Colonic mucosa (tissue), 4 donors: ENCODE data around the gene EXOSC5. TPM values are rescaled to one million over a fixed set of nuclear protein-coding genes. Genes with fewer than 3 reads are reported as not detected.
A peak's percentile ranks its signal among the peaks of the same experiment; 100 is the strongest.
"Not testable (repeated sequence)": the region's sequence is repeated elsewhere in the genome, so short reads cannot be mapped to it uniquely, and the experiment has no call there.

Source experiments
- DNase-seq: peaks from one replicate; pipeline ENCODE4 v3.0.0-alpha.2; 2020
- H3K27ac ChIP-seq: fragments of 200-600 bp; one replicate; pipeline ENCODE4 v1.8.0; 2021
- H3K27me3 ChIP-seq: fragments of 200-600 bp; one replicate; pipeline ENCODE4 v1.8.0; 2021
- H3K36me3 ChIP-seq: fragments of 200-600 bp; one replicate; pipeline ENCODE4 v1.8.0; 2021
- H3K4me1 ChIP-seq: fragments of 200-600 bp; one replicate; pipeline ENCODE4 v1.8.0; 2021; ENCODE audit warnings: mild to moderate bottlenecking
- H3K4me3 ChIP-seq: fragments of 200-600 bp; one replicate; pipeline ENCODE4 v1.8.0; 2021
- H3K9ac ChIP-seq, 2 donors: one replicate each; pipeline ENCODE4 v1.7.0; 2013; ENCODE audit warnings: control low read depth in 2 of 2, low read depth in 2 of 2, low read length in 2 of 2
- H3K9me3 ChIP-seq: fragments of 200-600 bp; one replicate; pipeline ENCODE4 v1.8.0; 2021
- intact Hi-C: fragments of 100-400 bp; cut with DNase I; formaldehyde crosslinking; loops from one replicate; pipeline ENCODE4 v1.14.1; 2022
- total RNA-seq, 2 donors: library from RNA; stranded (reverse); fragmentation: NEBNext Ultra II Directional in 1 of 2; extraction: Animal tissue kit (Norgen Biotek cat#: 25700) in 1 of 2; gene quantifications; one replicate each; pipeline ENCODE4 v1.2.1, GENCODE V29; 2021
- TF ChIP-seq, protein P1 (sequence below): fragments of 200-600 bp; IDR thresholded peaks from one replicate; pipeline ENCODE4 v1.8.0; 2022; ENCODE audit warnings: antibody characterized with exemption, mild to moderate bottlenecking
- donor health status: healthy.
- donor health status: DM: no; HTN: no; CAD: no.
- donor health status: DM: no; HTN: no; CAD: no.

Gene EXOSC5
- total RNA-seq, 2 donors from 2014 or later: 11.5 to 33.5 TPM

DNA sequence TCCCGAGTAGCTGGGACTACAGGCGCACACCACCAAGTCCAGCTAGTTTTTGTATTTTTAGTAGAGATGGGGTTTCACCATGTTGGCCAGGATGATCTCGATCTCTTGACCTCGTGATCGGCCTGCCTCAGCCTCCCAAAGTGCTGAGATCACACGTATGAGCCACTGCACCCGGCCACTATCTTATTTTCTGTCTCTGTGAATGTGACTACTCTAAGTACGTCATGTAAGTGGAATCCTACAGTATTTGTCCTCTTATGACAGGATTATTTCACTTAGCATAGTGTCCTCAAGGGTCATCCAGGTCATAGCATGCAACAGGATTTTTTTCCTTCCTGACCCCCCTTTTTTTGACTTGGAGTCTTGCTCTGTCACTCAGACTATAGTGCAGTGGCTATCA is 25.6 kb downstream of the EXOSC5 start:
- H3K27ac ChIP-seq: no peak overlapping the region
- H3K27me3 ChIP-seq: no peaks in the 10 kb centered on the region
- no peak overlapping the region for H3K4me3 ChIP-seq
- H3K9ac ChIP-seq: no peak overlapping the region
- no peaks in the 10 kb centered on the region for H3K36me3 ChIP-seq
- TF ChIP-seq, protein P1, sequence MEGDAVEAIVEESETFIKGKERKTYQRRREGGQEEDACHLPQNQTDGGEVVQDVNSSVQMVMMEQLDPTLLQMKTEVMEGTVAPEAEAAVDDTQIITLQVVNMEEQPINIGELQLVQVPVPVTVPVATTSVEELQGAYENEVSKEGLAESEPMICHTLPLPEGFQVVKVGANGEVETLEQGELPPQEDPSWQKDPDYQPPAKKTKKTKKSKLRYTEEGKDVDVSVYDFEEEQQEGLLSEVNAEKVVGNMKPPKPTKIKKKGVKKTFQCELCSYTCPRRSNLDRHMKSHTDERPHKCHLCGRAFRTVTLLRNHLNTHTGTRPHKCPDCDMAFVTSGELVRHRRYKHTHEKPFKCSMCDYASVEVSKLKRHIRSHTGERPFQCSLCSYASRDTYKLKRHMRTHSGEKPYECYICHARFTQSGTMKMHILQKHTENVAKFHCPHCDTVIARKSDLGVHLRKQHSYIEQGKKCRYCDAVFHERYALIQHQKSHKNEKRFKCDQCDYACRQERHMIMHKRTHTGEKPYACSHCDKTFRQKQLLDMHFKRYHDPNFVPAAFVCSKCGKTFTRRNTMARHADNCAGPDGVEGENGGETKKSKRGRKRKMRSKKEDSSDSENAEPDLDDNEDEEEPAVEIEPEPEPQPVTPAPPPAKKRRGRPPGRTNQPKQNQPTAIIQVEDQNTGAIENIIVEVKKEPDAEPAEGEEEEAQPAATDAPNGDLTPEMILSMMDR: no peak
- intact Hi-C loops: no loop called here
- no peak for DNase-seq
- H3K9me3 ChIP-seq: no peaks in the 10 kb centered on the region
- H3K4me1 ChIP-seq: no peaks in the 10 kb centered on the region

DNA sequence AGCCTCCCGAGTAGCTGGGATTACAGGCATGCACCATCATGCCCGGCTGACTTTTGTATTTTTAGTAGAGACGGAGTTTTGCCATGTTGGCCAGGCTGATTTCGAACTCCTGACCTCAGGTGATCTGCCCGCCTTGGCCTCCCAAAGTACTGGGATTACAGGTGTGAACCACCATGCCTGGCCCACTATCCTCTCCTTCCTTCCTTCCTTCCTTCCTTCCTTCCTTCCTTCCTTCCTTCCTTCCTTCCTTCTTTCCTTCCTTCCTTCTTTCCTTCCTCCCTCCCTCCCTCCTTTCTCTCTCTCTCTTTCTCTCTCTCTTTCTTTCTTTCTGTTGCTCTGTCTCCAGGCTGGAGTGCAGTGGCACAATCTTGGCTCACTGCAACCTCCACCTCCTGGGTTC is 26.0 kb downstream of the EXOSC5 start:
- DNase-seq, H3K9me3 ChIP-seq, intact Hi-C loops, H3K27ac ChIP-seq, H3K9ac ChIP-seq, H3K4me1 ChIP-seq, H3K27me3 ChIP-seq, H3K4me3 ChIP-seq, H3K36me3 ChIP-seq: not testable (repeated sequence)

DNA sequence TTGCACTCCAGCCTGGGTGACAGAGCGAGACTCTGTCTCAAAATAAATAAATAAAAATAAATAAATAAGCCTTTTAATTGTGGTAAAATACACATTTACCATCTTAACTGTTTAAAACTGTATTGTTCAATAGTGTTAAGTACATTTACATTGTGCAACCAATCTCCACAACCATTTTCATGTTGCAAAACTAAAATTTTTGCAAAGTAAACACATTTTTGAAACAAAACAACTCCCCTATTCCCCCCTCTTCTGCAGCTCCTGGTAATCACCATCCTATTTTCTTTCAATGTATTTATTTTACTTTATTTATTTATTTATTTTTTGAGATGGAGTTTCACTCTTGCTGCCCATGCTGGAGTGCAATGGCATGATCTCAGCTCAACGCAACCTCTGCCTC is 27.4 kb downstream of the EXOSC5 start:
- DNase-seq: no peak
- Histone ChIP-seq H3K36me3 (no peaks in the 10 kb centered on the region), H3K27ac (no peak overlapping the region), H3K27me3 (no peaks in the 10 kb centered on the region), H3K4me1 (no peaks in the 10 kb centered on the region), H3K9ac (no peak overlapping the region), H3K4me3 (no peak overlapping the region), H3K9me3 (no peaks in the 10 kb centered on the region)
- intact Hi-C loops: no loop called here
- TF ChIP-seq, protein P1: no peak

DNA sequence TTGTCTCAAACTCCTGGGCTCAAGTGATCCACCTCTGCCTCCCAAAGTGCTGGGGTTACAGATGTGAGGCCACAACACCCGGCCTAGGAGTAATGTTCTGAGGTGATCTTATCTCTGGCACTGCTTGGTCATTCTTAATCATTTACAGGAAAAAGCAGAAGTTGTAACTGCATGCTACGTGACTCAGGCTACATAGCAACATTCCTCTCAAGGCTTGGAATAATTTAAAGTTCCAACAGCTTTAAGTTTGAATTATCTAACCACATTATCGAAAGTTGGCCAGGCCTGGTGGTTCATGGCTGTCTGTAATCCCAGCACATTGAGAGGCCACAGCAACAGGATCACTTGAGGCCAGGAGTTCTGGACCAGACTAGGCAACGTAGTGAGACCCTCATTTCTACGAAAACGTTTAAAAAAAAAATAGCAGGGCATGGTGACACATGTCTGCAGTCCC is 29.3 kb downstream of the EXOSC5 start:
- H3K9ac ChIP-seq: no peak overlapping the region
- intact Hi-C loops: no loop called here
- no peak for DNase-seq

DNA sequence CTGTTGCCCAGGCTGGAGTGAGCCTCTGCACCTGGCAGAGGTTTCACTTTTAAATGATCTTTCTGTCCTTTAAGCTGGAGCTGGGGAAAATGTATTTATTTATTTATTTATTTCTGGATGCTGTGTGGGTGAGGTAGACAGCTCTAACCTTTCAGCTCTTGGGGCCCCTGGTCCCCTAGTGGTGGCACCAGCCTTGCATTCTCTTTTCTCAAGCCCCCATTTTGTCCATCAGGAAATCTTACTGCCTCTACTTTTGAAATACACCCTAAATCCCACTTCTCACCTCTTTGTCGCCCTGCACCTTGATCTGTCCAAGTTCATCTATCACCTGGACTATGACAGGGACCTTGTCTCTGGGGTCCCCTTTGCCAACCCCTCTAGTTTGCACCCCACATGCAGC is 31.1 kb downstream of the EXOSC5 start:
- H3K9ac ChIP-seq: no peak overlapping the region
- intact Hi-C loops: no loop called here

More for the DNA sequence above, 29.3 kb downstream of the EXOSC5 start:
- H3K4me3 ChIP-seq: no peak overlapping the region
- H3K27me3 ChIP-seq: no peaks in the 10 kb centered on the region
- H3K36me3 ChIP-seq: no peaks in the 10 kb centered on the region
- H3K9me3 ChIP-seq: no peaks in the 10 kb centered on the region
- TF ChIP-seq, protein P1: no peak
- H3K4me1 ChIP-seq: peaks cover 3% of the 10 kb centered on the region
- peak overlapping the region; percentile 41 for H3K27ac ChIP-seq

More for the DNA sequence above, 31.1 kb downstream of the EXOSC5 start:
- Histone ChIP-seq H3K9me3 (no peaks in the 10 kb centered on the region), H3K4me1 (peaks cover 3% of the 10 kb centered on the region), H3K27me3 (no peaks in the 10 kb centered on the region), H3K4me3 (no peak overlapping the region), H3K36me3 (no peaks in the 10 kb centered on the region), H3K27ac (no peak overlapping the region)
- TF ChIP-seq, protein P1: no peak
- no peak for DNase-seq
